ENCODE results near the gene ARHGAP18. TPM values are rescaled to one million over a fixed set of nuclear protein-coding genes. Genes with fewer than 3 reads are reported as not detected.

The ARHGAP18 gene
- total and polyA plus RNA-seq, 2 of the 13 experiments (the other 11 are each of a cell fraction or from before 2014, with no cell fraction given), result 58.2 to 115 TPM

DNA sequence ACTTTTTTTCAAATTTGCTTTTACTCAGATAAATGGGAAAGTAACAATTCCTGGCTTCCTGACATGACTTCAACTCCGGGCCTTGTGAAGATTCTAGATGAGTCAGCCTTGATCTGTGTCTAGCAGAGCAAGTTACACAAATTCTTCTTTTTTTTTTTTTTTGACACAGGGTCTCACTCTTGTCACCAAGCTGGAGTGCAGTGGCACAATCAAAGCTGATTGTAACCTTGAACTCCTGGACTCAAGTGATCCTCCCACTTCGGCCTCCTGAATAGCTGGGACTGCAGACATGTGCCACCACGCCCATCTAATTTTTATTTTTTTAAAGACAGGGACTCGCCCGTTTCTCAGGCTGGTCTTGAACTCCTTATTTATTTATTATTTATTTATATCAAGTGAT, 7.3 kb upstream of the ARHGAP18 start (continued):
- TF ChIP-seq, protein P1, sequence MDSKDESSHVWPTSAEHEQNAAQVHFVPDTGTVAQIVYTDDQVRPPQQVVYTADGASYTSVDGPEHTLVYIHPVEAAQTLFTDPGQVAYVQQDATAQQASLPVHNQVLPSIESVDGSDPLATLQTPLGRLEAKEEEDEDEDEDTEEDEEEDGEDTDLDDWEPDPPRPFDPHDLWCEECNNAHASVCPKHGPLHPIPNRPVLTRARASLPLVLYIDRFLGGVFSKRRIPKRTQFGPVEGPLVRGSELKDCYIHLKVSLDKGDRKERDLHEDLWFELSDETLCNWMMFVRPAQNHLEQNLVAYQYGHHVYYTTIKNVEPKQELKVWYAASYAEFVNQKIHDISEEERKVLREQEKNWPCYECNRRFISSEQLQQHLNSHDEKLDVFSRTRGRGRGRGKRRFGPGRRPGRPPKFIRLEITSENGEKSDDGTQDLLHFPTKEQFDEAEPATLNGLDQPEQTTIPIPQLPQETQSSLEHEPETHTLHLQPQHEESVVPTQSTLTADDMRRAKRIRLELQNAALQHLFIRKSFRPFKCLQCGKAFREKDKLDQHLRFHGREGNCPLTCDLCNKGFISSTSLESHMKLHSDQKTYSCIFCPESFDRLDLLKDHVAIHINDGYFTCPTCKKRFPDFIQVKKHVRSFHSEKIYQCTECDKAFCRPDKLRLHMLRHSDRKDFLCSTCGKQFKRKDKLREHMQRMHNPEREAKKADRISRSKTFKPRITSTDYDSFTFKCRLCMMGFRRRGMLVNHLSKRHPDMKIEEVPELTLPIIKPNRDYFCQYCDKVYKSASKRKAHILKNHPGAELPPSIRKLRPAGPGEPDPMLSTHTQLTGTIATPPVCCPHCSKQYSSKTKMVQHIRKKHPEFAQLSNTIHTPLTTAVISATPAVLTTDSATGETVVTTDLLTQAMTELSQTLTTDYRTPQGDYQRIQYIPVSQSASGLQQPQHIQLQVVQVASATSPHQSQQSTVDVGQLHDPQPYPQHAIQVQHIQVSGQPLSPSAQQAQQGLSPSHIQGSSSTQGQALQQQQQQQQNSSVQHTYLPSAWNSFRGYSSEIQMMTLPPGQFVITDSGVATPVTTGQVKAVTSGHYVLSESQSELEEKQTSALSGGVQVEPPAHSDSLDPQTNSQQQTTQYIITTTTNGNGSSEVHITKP (CRISPR knock-in tag; IDR thresholded peaks at IDR 0.05; ENCODE audit: low read depth), result 0 out of 2 replicates have a peak, but pooled peaks have one; percentile 21
- TF ChIP-seq MIER3 (CRISPR knock-in tag; IDR thresholded peaks at IDR 0.05; ENCODE audit: borderline replicate concordance), result peak; percentile 49; the same call in 1 of the 2 replicates
- TF ChIP-seq, protein P2, sequence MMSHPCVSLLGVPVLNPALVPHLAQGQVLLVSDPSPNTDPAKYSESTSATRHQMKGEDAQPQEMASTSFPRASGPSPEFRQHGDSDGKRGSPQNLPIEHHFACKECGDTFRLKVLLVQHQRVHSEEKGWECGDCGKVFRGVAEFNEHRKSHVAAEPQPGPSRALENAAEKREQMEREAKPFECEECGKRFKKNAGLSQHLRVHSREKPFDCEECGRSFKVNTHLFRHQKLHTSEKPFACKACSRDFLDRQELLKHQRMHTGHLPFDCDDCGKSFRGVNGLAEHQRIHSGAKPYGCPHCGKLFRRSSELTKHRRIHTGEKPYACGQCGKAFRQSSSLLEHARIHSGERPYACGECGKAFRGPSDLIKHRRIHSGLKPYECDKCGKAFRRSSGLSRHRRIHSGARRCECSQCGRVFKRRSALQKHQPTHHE (CRISPR knock-in tag; IDR thresholded peaks at IDR 0.05; ENCODE audit: borderline replicate concordance), result no peak
- peak; percentile 82; the same call in 1 of the 2 replicates for TF ChIP-seq ZMYM3 (CRISPR knock-in tag; IDR thresholded peaks at IDR 0.05)
- TF ChIP-seq YEATS4 (CRISPR knock-in tag; IDR thresholded peaks at IDR 0.05; ENCODE audit: borderline replicate concordance), result peak; percentile 73
- peak; percentile 70; the same call in 1 of the 2 replicates for TF ChIP-seq HHEX (CRISPR knock-in tag; IDR thresholded peaks at IDR 0.05)
- no peak for TF ChIP-seq GPBP1L1 (CRISPR knock-in tag; IDR thresholded peaks at IDR 0.05)
- TF ChIP-seq, protein P3, sequence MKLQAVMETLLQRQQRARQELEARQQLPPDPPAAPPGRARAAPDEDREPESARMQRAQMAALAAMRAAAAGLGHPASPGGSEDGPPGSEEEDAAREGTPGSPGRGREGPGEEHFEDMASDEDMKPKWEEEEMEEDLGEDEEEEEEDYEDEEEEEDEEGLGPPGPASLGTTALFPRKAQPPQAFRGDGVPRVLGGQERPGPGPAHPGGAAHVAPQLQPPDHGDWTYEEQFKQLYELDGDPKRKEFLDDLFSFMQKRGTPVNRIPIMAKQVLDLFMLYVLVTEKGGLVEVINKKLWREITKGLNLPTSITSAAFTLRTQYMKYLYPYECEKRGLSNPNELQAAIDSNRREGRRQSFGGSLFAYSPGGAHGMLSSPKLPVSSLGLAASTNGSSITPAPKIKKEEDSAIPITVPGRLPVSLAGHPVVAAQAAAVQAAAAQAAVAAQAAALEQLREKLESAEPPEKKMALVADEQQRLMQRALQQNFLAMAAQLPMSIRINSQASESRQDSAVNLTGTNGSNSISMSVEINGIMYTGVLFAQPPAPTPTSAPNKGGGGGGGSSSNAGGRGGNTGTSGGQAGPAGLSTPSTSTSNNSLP (IDR thresholded peaks at IDR 0.05; ENCODE audit: low read depth, low read length), result peak; percentile 93
- TF ChIP-seq NCOA1 (CRISPR knock-in tag; IDR thresholded peaks at IDR 0.05), result no peak
- peak; percentile 38; the same call in 1 of the 2 replicates for TF ChIP-seq KDM1A (CRISPR knock-in tag; IDR thresholded peaks at IDR 0.05)
- TF ChIP-seq ZNF280D (CRISPR knock-in tag; IDR thresholded peaks at IDR 0.05), result peak; percentile 68; the same call in 1 of the 2 replicates
- 0 out of 2 replicates have a peak, but pooled peaks have one; percentile 5 for TF ChIP-seq NFE2L2 (IDR thresholded peaks at IDR 0.05; ENCODE audit: low read length)
- peak; percentile 85 for TF ChIP-seq FOXP4 (CRISPR knock-in tag; IDR thresholded peaks at IDR 0.05)
- no peak for TF ChIP-seq ZNF24 (IDR thresholded peaks at IDR 0.05)
- TF ChIP-seq ZNF264 (CRISPR knock-in tag; IDR thresholded peaks at IDR 0.05), result peak; percentile 72; the same call in 1 of the 2 replicates
- peak; percentile 85 for TF ChIP-seq ZNF644 (CRISPR knock-in tag; IDR thresholded peaks at IDR 0.05; ENCODE audit: low read depth)
- peak; percentile 75; the same call in 1 of the 2 replicates for TF ChIP-seq ZNF615 (CRISPR knock-in tag; IDR thresholded peaks at IDR 0.05; ENCODE audit: borderline replicate concordance)
